ENCODE results near the gene PIEZO2.
A peak's percentile ranks its signal among the peaks of the same experiment; 100 is the strongest.
"Not testable (repeated sequence)": the region's sequence is repeated elsewhere in the genome, so short reads cannot be mapped to it uniquely, and the experiment has no call there.

Gene PIEZO2

GRCh38 chr18:10661317-10661716, 488.1 kb downstream of the PIEZO2 start:
- no peak for DNase-seq

DNA sequence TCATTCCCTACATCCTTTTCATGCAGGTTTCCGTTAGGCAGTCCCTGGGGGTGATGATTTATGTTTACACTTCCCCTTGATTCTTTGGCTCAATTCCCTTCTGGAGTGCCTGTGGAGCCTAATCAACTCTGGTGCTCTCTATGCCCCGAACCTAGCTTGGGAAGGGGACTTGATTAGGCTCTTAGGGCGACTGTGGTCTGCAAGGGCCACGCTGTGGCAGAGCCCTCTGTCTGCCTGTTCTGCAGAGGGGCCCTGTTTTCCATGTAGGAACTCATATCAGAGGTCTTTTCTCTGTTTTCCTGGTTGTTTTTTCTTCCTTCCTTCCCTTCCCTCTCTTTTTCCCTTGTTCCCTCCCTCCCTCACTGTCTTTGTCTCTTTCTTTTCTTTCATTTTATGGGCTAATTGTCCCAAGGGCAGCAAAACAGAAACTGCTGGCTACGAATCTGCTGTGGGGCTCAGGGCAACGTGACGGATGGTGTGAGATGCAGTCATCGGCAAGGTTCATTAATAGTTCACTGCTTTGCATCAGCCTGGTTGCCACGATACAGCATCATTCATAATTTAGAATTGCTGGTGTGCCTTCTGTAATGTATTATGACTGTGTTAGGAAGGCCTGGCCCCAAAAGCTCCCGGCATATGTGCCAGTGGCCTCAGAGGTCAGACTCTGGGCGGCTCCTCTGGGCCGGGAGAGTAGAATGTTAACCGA, 489.0 kb downstream of the PIEZO2 start:
- DNase-seq = no peak

GRCh38 chr18:10659594-10659993, 489.8 kb downstream of the PIEZO2 start:
- DNase-seq = no peak

DNA sequence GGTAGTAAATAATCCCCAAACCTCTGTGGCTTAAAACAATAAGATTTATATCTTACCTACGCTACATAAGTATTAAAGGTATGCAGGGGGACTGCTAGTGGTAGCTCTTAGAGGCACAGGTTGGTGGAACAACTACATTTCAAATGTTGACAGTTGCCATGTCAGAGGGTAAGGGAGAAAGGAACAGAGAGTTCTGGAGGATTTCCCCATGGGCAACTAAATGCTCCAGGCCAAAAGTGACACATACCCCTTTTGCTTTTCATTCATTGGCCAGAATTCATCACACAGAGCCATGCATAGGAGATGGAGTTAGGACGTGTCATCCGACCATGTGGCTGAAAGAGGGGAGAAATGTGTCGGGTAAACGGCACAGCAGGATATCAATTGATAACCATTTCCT, 490.4 kb downstream of the PIEZO2 start:
- DNase-seq = peak in 1 of 3 donors; percentile 5

GRCh38 chr18:10644003-10644402, 505.4 kb downstream of the PIEZO2 start:
- not testable (repeated sequence) for DNase-seq

- not testable (repeated sequence) for DNase-seq
These were observed 506.3 kb downstream of the PIEZO2 start for GRCh38 chr18:10642915-10643524.

DNA sequence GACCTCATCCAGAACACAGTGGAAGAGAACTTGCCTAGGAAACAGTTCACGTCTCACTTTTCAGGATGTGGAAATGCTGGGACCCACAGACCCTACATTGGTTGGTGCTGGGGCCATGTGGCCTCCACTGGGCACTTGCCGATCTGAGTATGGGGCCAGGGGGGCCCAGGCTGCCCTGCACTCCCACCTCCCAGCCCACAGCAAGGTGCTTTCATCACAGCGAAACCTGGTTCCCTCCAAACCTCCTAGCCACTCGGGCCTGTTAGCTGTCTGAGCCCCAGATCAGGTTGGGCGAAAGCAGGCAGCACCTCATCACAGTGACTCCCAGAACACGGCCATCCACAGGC, 510.9 kb downstream of the PIEZO2 start:
- DNase-seq = not testable (repeated sequence)

- not testable (repeated sequence) for DNase-seq
These were observed 511.4 kb downstream of the PIEZO2 start for GRCh38 chr18:10637858-10638538.

GRCh38 chr18:10629076-10629475, 520.3 kb downstream of the PIEZO2 start:
- peak; percentile 20 to 39 (median 25) for DNase-seq

- peak in 1 of 3 donors; percentile 8 for DNase-seq
These were observed 522.7 kb downstream of the PIEZO2 start for GRCh38 chr18:10626606-10627213.

DNA sequence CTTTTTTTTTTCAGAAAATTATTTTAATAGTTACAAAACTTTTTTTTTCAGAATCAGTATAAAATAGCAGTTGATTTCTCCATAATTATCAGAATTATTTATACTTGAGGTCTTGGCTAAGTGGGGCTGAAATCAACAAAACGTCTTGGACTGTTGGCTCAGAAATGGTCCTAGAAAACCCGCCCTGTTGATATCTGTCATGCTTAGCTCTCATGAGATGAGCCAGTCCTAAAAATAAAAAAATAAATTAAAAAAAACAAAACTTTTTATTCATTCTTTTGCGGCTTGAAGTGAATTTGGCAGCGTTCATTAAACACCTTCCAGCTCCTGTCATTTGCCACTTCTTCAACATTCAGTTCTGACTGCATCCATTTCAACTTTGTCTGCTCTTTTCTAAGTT, 525.8 kb downstream of the PIEZO2 start:
- DNase-seq = not testable (repeated sequence)

DNA sequence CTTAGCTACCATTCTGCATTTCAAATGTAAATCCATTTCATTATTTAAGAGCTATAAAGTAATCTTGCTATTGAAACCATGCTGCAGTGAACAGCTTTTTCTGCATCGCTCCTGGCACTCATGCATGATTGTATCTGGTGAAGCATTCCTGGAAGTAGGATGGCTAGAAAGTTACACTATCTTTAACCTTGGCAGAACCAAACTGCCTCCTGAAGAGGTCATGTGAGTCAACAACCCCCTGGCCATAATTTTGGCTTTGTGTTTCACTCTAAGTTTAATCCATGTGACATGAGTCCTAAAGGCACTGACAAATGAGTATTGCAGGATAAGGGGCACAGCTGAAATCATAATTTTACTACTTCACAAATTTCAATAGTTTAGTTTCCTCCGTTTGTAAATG, 526.4 kb downstream of the PIEZO2 start:
- DNase-seq = not testable (repeated sequence)

- peak; percentile 13 to 66 (median 55) for DNase-seq
These were observed 528.6 kb downstream of the PIEZO2 start for GRCh38 chr18:10620670-10621329.

Data from suppressor macrophage treated with lipopolysaccharide for 1 hour (primary cell).